ENCODE results near the gene CACNA1S. TPM values are rescaled to one million over a fixed set of nuclear protein-coding genes. Genes with fewer than 3 reads are reported as not detected.

Gene CACNA1S
- total RNA-seq, 2 donors from 2014 or later: not detected

GRCh38 chr1:201015551-201016091 is 96.6 kb downstream of the CACNA1S start:
- TF ChIP-seq, protein P1, sequence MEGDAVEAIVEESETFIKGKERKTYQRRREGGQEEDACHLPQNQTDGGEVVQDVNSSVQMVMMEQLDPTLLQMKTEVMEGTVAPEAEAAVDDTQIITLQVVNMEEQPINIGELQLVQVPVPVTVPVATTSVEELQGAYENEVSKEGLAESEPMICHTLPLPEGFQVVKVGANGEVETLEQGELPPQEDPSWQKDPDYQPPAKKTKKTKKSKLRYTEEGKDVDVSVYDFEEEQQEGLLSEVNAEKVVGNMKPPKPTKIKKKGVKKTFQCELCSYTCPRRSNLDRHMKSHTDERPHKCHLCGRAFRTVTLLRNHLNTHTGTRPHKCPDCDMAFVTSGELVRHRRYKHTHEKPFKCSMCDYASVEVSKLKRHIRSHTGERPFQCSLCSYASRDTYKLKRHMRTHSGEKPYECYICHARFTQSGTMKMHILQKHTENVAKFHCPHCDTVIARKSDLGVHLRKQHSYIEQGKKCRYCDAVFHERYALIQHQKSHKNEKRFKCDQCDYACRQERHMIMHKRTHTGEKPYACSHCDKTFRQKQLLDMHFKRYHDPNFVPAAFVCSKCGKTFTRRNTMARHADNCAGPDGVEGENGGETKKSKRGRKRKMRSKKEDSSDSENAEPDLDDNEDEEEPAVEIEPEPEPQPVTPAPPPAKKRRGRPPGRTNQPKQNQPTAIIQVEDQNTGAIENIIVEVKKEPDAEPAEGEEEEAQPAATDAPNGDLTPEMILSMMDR (IDR thresholded peaks at IDR 0.05): no peak
- Histone ChIP-seq H3K4me3 (no peak overlapping the region), H3K9me3 (no peaks in the 10 kb centered on the region), H3K27me3 (replicated peaks; ENCODE audit: insufficient read depth) (no peaks in the 10 kb centered on the region), H3K4me1 (ENCODE audit: control insufficient read depth in 1 of 2, low read depth in 2 of 2) (peaks cover 8 to 14% of the 10 kb centered on the region in 2 donors), H3K36me3 (no peaks in the 10 kb centered on the region), H3K27ac (no peak overlapping the region)
- ATAC-seq (ENCODE audit: insufficient number of reproducible peaks, low FRiP score, low read depth) (no peak), DNase-seq (ENCODE audit: low spot score) (no peak)

DNA sequence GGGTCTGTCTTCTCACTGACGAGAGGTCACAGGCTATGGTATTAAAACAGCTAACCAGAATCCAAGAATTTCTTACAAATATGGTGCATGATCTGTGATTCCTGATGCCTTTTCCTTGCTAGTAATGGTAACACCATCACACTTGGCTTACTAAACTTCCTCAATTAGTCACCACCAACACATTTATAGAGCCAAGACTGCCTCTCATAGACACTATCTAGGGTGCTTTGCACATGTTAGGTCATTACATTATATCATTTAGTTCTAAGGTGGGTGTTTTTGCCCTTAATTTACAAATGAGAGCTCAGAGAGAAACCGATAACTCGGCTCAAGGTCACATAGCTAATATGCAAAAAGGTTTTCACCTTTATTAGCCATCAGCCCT is 97.4 kb downstream of the CACNA1S start:
- Histone ChIP-seq H3K4me1 (ENCODE audit: control insufficient read depth in 1 of 2, low read depth in 2 of 2) (peaks cover 8 to 11% of the 10 kb centered on the region in 2 donors), H3K36me3 (no peaks in the 10 kb centered on the region), H3K4me3 (no peak overlapping the region), H3K9me3 (no peaks in the 10 kb centered on the region), H3K27ac (no peak overlapping the region), H3K27me3 (replicated peaks; ENCODE audit: insufficient read depth) (no peaks in the 10 kb centered on the region)
- TF ChIP-seq, protein P1 (IDR thresholded peaks at IDR 0.05): no peak
- DNase-seq (ENCODE audit: low spot score) (no peak), ATAC-seq (ENCODE audit: insufficient number of reproducible peaks, low FRiP score, low read depth) (no peak)

DNA sequence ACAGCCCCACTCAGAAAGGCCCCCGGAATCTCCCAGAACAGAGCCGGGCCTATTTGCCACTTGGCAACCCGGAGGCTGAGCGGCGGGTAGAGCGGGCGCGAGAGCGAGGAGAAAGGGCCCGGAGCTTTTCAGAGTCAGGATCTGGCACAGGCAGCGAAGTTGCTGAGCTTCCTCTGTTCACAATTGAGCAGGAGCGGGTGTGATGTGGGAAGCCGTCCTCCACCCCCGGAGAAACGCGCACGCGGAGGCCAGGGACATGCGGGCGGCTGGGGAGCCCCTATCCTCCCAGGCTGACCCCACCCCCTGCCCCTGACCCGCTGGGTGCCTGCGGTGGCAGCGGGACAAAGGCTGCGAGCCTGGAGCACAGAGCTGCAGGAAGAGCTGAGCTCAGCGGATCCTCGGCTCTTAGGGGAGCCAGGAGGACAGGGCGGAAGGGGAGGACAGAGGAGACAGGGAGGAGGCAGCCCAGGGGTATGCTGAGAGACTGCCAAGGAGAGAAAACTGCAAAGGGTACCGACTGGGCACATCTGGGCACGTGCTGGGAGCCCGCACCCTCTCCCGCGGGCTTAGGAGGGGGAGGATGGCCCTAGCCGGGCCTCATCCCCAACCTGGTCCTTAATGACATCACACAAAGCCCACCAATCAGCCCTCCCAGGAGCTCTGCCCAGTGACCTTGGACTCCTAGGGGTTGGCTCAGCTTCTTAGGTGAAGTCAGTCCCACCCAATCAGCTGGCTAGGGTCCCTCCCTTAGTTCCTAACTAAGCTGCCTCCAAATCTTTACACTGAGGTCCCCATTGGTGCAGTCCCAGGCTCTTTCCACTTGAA is 98.0 kb downstream of the CACNA1S start:
- no peak overlapping the region for H3K27ac ChIP-seq
- DNase-seq (ENCODE audit: low spot score) (no peak), ATAC-seq (ENCODE audit: insufficient number of reproducible peaks, low FRiP score, low read depth) (no peak)
- TF ChIP-seq, protein P1 (IDR thresholded peaks at IDR 0.05): no peak
- no peaks in the 10 kb centered on the region for H3K9me3 ChIP-seq
- H3K4me1 ChIP-seq (ENCODE audit: control insufficient read depth in 1 of 2, low read depth in 2 of 2): peaks cover 8 to 11% of the 10 kb centered on the region in 2 donors
- no peaks in the 10 kb centered on the region for H3K36me3 ChIP-seq
- no peaks in the 10 kb centered on the region for H3K27me3 ChIP-seq (replicated peaks; ENCODE audit: insufficient read depth)
- peak overlapping the region; percentile 48 for H3K4me3 ChIP-seq

DNA sequence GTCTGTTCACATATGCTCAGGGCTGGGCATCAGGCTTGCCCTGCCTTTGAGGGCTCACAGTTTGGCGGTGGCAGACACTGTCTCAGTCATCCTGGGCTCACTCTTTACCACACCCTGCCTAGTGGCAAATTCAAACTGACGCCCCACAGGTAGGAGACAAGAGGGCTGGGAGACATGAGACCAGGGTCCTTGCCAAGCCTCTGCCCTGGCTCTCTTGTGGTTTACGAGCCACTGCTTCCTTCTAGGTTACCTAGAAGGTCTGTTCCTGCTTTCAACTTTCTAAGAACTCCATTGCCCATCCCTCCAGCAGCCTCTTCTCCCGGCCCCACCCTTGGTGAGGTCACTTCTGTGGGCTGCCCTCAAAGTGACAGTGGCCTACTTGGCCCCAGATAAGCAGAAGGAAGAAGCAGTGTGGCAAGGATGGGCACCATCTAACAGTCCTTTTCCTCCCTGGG is 99.2 kb downstream of the CACNA1S start:
- Histone ChIP-seq H3K4me3 (no peak overlapping the region), H3K9me3 (no peaks in the 10 kb centered on the region), H3K36me3 (no peaks in the 10 kb centered on the region), H3K27me3 (replicated peaks; ENCODE audit: insufficient read depth) (no peaks in the 10 kb centered on the region), H3K4me1 (ENCODE audit: control insufficient read depth in 1 of 2, low read depth in 2 of 2) (peaks cover 8 to 11% of the 10 kb centered on the region in 2 donors), H3K27ac (no peak overlapping the region)
- DNase-seq (ENCODE audit: low spot score) (no peak), ATAC-seq (ENCODE audit: insufficient number of reproducible peaks, low FRiP score, low read depth) (no peak)
- TF ChIP-seq, protein P1 (IDR thresholded peaks at IDR 0.05): no peak

- H3K27me3 ChIP-seq (replicated peaks; ENCODE audit: insufficient read depth): no peaks in the 10 kb centered on the region
- H3K4me1 ChIP-seq (ENCODE audit: control insufficient read depth in 1 of 2, low read depth in 2 of 2): peaks cover 8 to 11% of the 10 kb centered on the region in 2 donors
- H3K9me3 ChIP-seq: no peaks in the 10 kb centered on the region
- no peak for DNase-seq (ENCODE audit: low spot score)
- H3K4me3 ChIP-seq: no peak overlapping the region
- TF ChIP-seq, protein P1 (IDR thresholded peaks at IDR 0.05): no peak
- ATAC-seq (ENCODE audit: insufficient number of reproducible peaks, low FRiP score, low read depth): no peak
- H3K27ac ChIP-seq: no peak overlapping the region
- no peaks in the 10 kb centered on the region for H3K36me3 ChIP-seq
These were observed 100.6 kb downstream of the CACNA1S start for GRCh38 chr1:201011616-201012015.

Measured in thoracic aorta (tissue), 2 donors.